Ascending aorta (tissue), 2 donors: ENCODE results near the gene OSBPL10. TPM values are rescaled to one million over a fixed set of nuclear protein-coding genes. Genes with fewer than 3 reads are reported as not detected.

Experiments used
- DNase-seq, 2 donors: peaks; one replicate each; pipeline ENCODE4 v3.0.0-alpha.2; 2019; ENCODE audit warnings: low spot score in 2 of 2
- H3K27ac ChIP-seq, 2 donors: fragments of 200-600 bp; sonication (generic); one replicate each; pipeline ENCODE4 v1.5.1; 2016 to 2017; ENCODE audit warnings: mild to moderate bottlenecking in 1 of 2
- H3K27me3 ChIP-seq: fragments of 200-600 bp; sonication (generic); one replicate; pipeline ENCODE4 v1.5.1; 2017
- H3K36me3 ChIP-seq, 2 donors: fragments of 200-600 bp; sonication (generic); one replicate each; pipeline ENCODE4 v1.5.1; 2016
- H3K4me1 ChIP-seq, 2 donors: fragments of 200-600 bp; sonication (generic); one replicate each; pipeline ENCODE4 v1.5.1; 2016 to 2017; ENCODE audit warnings: mild to moderate bottlenecking in 1 of 2
- H3K4me3 ChIP-seq, 2 donors: fragments of 200-600 bp; sonication (generic); one replicate each; pipeline ENCODE4 v1.5.1; 2016 to 2017; ENCODE audit warnings: mild to moderate bottlenecking in 1 of 2
- H3K9me3 ChIP-seq, 2 donors: fragments of 200-600 bp; sonication (generic); one replicate each; pipeline ENCODE4 v1.5.1; 2016
- intact Hi-C: fragments of 100-400 bp; cut with DNase I; formaldehyde crosslinking; loops from one replicate; pipeline ENCODE4 v1.15.1; 2023
- total RNA-seq: library from RNA; depleted of rRNA; stranded (reverse); fragments of >200 nt; gene quantifications from one replicate; pipeline ENCODE4 v1.1.0, GENCODE V29; 2016
- TF ChIP-seq, protein P1 (sequence below), 3 experiments: fragments of 200-600 bp in 2 of 3; fragments of 450-650 bp in 1 of 3; sonication (generic) in 2 of 3; IDR thresholded peaks; one replicate each; pipeline ENCODE4 v1.5.1; 2016 to 2019; ENCODE audit warnings: antibody characterized with exemption in 3 of 3, mild to moderate bottlenecking in 1 of 3, moderate library complexity in 1 of 3

Gene OSBPL10
- total RNA-seq, 1 donor from 2014 or later = 169 TPM

DNA sequence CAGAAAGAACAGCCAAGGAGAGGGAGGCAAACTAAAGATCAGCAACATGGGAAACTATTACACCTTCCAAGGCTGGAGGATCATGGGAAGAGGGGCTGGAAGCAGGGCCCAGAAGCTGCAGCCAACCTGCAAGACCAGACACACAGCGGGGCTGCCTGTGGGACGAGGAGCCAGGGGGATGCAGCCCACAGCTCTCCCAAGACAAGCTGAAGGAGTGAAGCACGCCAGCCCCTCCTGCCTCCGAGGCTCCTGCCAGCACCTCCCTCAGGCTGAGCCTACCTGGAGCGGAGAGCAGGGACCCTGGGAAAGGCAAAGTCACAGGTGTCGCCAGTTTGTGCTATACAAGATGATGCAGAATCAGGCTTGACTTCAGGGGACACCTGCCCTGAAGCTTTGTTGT, 133.3 kb downstream of the OSBPL10 start:
- Histone ChIP-seq H3K4me3 (no peak overlapping the region), H3K36me3 (no peaks in the 10 kb centered on the region), H3K27me3 (no peaks in the 10 kb centered on the region), H3K9me3 (no peaks in the 10 kb centered on the region), H3K27ac (no peak overlapping the region), H3K4me1 (no peaks in the 10 kb centered on the region)
- TF ChIP-seq, protein P1, sequence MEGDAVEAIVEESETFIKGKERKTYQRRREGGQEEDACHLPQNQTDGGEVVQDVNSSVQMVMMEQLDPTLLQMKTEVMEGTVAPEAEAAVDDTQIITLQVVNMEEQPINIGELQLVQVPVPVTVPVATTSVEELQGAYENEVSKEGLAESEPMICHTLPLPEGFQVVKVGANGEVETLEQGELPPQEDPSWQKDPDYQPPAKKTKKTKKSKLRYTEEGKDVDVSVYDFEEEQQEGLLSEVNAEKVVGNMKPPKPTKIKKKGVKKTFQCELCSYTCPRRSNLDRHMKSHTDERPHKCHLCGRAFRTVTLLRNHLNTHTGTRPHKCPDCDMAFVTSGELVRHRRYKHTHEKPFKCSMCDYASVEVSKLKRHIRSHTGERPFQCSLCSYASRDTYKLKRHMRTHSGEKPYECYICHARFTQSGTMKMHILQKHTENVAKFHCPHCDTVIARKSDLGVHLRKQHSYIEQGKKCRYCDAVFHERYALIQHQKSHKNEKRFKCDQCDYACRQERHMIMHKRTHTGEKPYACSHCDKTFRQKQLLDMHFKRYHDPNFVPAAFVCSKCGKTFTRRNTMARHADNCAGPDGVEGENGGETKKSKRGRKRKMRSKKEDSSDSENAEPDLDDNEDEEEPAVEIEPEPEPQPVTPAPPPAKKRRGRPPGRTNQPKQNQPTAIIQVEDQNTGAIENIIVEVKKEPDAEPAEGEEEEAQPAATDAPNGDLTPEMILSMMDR (IDR thresholded peaks at IDR 0.05) = no peak
- DNase-seq = no peak
- intact Hi-C loops = no loop called here

DNA sequence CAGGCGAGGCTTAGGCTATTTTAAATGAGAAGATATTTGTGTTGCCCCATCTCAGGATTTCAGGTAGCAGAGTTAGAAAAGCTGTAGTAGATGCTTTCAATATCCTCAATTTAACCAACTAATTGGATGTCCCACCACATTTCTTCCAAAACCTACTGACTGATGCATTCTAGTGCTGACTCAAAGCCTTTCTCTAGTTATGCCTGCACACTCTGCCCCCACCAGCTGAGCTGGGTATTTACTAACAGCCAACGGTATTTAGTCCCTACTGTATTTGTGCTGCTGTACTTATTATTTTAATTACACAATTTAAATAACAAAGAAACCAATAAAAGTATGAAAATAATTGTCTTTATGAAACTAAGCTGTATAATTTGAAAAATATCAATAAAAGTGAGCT, 139.5 kb downstream of the OSBPL10 start:
- no peaks in the 10 kb centered on the region for H3K9me3 ChIP-seq
- H3K4me3 ChIP-seq = no peak overlapping the region
- H3K27ac ChIP-seq = no peak overlapping the region
- TF ChIP-seq, protein P1 (IDR thresholded peaks at IDR 0.05) = no peak
- no peaks in the 10 kb centered on the region for H3K36me3 ChIP-seq
- no peaks in the 10 kb centered on the region for H3K27me3 ChIP-seq
- no peaks in the 10 kb centered on the region for H3K4me1 ChIP-seq
- DNase-seq = no peak
- intact Hi-C loops = no loop called here

DNA sequence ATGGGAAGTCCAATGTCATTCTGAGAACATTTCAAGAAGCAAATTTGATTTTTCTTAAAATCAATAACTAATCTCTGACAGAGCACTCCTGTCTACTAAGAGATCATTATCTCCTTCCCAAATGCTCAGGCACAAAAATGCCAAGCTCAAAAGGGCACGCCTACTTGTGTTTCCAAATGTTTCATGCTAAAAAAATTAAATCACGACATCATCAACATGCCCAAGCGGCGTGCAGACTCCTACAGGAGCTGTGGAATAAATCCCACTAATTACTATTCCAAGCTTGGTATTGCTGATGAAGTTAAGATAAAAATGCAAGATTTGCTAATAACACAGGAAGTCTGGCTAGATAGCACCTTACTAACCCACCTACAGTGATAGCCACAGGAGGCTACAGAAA, 140.8 kb downstream of the OSBPL10 start:
- H3K4me1 ChIP-seq = peaks cover 0 to 4% of the 10 kb centered on the region in 2 donors
- no peaks in the 10 kb centered on the region for H3K36me3 ChIP-seq
- no peak overlapping the region for H3K4me3 ChIP-seq
- no peaks in the 10 kb centered on the region for H3K9me3 ChIP-seq
- H3K27me3 ChIP-seq = no peaks in the 10 kb centered on the region
- DNase-seq = no peak
- H3K27ac ChIP-seq = no peak overlapping the region
- intact Hi-C loops = no loop called here
- TF ChIP-seq, protein P1 (IDR thresholded peaks at IDR 0.05) = no peak

DNA sequence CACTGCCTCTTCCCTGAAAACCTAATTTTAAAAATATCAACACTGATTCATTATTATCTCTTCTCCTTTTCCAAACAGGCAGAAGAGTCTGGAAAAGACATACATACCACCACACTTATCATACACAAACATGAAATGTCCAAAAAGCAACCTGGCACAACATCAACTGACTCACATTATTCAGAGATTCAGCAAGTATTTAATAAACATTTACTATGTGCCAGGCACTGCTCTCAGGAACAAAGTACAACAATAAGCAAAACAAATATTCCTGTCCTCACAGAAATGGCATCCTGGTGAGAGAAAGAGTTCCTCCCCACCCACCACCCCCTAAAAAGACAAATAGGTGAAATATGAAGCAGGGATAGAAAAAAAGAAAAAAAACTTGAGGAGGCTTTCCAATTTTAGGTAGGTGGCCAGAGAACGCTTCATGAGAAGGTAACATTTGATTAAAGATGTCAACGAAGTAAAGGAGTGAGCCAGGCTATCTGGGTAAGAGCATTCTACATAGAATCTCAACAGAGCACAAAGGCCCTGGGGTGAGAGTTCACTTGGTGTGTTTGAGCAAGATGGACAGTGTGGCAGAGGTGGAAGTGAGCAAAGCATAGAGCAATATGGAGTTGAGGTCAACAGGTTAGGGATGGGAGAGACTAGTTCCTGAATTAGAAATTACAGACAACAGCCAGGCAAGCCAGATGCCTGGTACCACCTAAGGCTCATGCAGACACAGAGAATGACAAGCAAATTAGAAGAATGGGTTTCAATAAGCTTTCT, 141.7 kb downstream of the OSBPL10 start:
- DNase-seq = no peak
- no peak overlapping the region for H3K4me3 ChIP-seq
- intact Hi-C loops = no loop called here
- H3K27ac ChIP-seq = no peak overlapping the region
- no peaks in the 10 kb centered on the region for H3K27me3 ChIP-seq
- no peaks in the 10 kb centered on the region for H3K36me3 ChIP-seq
- TF ChIP-seq, protein P1 (IDR thresholded peaks at IDR 0.05) = no peak
- peaks cover 0 to 4% of the 10 kb centered on the region in 2 donors for H3K4me1 ChIP-seq
- H3K9me3 ChIP-seq = no peaks in the 10 kb centered on the region

DNA sequence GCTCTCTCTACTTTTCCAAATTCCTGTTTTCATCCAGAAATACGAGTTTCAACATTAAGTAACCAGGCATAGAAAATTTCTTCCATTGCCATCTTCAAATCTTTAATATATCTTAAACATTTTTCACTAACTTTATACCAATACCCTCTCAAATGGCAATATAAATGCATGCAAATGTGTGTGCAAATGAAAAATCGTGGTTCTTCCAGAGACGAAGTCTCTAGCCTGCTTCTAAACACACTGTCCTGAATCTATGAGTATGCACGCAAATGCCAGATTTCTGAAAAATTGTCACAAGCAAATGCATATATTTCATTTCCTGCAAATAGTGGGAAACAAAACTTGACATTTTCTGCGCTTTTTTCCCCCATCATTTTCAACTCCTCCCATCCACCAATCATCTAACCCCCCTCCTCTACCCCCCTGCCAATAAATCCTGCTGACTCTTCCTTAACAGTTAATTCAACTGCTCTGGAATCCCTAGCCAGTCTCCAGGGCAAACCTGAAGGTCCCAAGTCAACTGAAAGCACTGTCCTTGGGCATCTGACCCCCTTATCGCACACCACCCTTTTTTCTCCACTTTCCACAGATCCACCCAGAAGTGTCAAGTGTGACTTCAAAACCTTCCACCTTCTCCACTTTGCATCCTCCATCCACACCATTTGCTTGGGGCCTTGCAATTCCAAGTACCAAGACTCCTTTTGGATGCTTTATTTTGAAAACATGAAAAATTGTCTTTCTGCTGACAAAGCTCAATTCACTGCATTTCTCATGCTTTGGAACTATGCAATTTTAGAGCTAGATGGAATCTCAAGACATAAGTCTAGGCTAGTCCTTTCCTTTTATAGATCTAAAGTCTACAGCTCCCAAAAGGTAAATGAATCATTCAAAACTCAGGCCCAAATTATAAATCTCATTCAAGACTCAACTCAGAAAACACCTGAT, 144.7 kb downstream of the OSBPL10 start:
- Histone ChIP-seq H3K27ac (no peak overlapping the region), H3K9me3 (no peaks in the 10 kb centered on the region), H3K27me3 (no peaks in the 10 kb centered on the region), H3K4me3 (no peak overlapping the region), H3K36me3 (no peaks in the 10 kb centered on the region), H3K4me1 (peaks cover 0 to 4% of the 10 kb centered on the region in 2 donors)
- TF ChIP-seq, protein P1 (IDR thresholded peaks at IDR 0.05) = no peak
- intact Hi-C loops = no loop called here
- no peak for DNase-seq
